HepG2 (cell line): Measurements from ENCODE around the gene FAF1. TPM values are rescaled to one million over a fixed set of nuclear protein-coding genes. Genes with fewer than 3 reads are reported as not detected.
A peak's percentile ranks its signal among the peaks of the same experiment; 100 is the strongest.

Source experiments
- ATAC-seq: fragments of 200-7000 bp; cut with Tn5 transposase; 3 replicates; pipeline ENCODE4 v1.9.1; 2020; ENCODE audit warnings: mild to moderate bottlenecking, moderate library complexity
- BruUV-seq: library from RNA; stranded (reverse); fragments of 400-500 nt; replicated peaks from 2 replicates; lab custom pipeline; 2021; lab: Mats Ljungman, UMichigan
- CTCF ChIA-PET: fragments of 300-600 bp; formaldehyde crosslinking; extraction: SDS; loops from one replicate; lab custom pipeline; 2021; ENCODE audit warnings: low total read pairs, inconsistent platforms, low intra/inter-chr PET ratio; lab: Yijun Ruan, JAX
- POLR2A ChIA-PET: fragments of 350-600 bp; sonication (Branson Sonifier 250); formaldehyde crosslinking; loops from one replicate; lab custom pipeline; 2020; ENCODE audit warnings: antibody characterized with exemption, inconsistent platforms; lab: Yijun Ruan, JAX
- DNase-seq: peaks from one replicate; pipeline ENCODE4 v3.0.0-alpha.2; 2015; ENCODE audit warnings: low spot score
- FAIRE-seq: peaks from 3 replicates; lab custom pipeline; 2011; peaks lifted over from hg19 to GRCh38; lab: Jason Lieb, UNC
- H2AFZ ChIP-seq: one replicate; pipeline ENCODE4 v1.6.1; 2011; ENCODE audit warnings: low read length, inconsistent platforms
- H3K27ac ChIP-seq: fragments of 300-600 bp; 3 replicates; pipeline ENCODE4 v1.8.0; 2011; ENCODE audit warnings: mixed run types, mild to moderate bottlenecking, mixed read lengths, low read length, inconsistent platforms; ENCODE audit not compliant: insufficient read depth; ENCODE audit errors: extremely low read length
- H3K27me3 ChIP-seq, 2 experiments: fragments of 200-600 bp in 1 of 2; 2 replicates in 1 of 2; 3 replicates in 1 of 2; pipeline versions ENCODE4 v1.6.0 to v1.8.0; 2011; ENCODE audit warnings: low read length in 2 of 2, mild to moderate bottlenecking in 2 of 2, moderate library complexity in 2 of 2, inconsistent platforms in 1 of 2; ENCODE audit not compliant: insufficient read depth in 2 of 2, control insufficient read depth in 1 of 2
- H3K36me3 ChIP-seq, 2 experiments: fragments of 200-600 bp in 1 of 2; replicated peaks in 1 of 2; 2 replicates in 1 of 2; 3 replicates in 1 of 2; pipeline versions ENCODE4 v1.5.1 to v1.8.0; 2011; ENCODE audit warnings: low read length in 2 of 2, inconsistent platforms in 1 of 2; ENCODE audit not compliant: insufficient read depth in 2 of 2, control insufficient read depth in 1 of 2
- H3K4me1 ChIP-seq: 2 replicates; pipeline ENCODE4 v1.5.1; 2012; ENCODE audit warnings: low read length, inconsistent platforms; ENCODE audit not compliant: insufficient read depth
- H3K4me2 ChIP-seq: 2 replicates; pipeline ENCODE4 v1.6.0; 2011; ENCODE audit warnings: low read depth, low read length, inconsistent platforms
- H3K4me3 ChIP-seq, 3 experiments: fragments of 200-600 bp in 1 of 3; sonication (generic), shearing (Covaris generic) in 1 of 3; replicated peaks in 1 of 3; 2 replicates each; pipeline ENCODE4 v1.5.1; 2011 to 2016; ENCODE audit warnings: low read length in 3 of 3, inconsistent platforms in 2 of 3, low read depth in 2 of 3, mild to moderate bottlenecking in 2 of 3, control low read depth in 1 of 3, mixed read lengths in 1 of 3; ENCODE audit not compliant: insufficient read depth in 1 of 3
- H3K79me2 ChIP-seq: one replicate; pipeline ENCODE4 v1.6.1; 2011; ENCODE audit warnings: low read length, inconsistent platforms; ENCODE audit not compliant: insufficient read depth
- H3K9ac ChIP-seq: 2 replicates; pipeline ENCODE4 v1.6.0; 2011; ENCODE audit warnings: mild to moderate bottlenecking, low read depth, low read length, inconsistent platforms; ENCODE audit not compliant: insufficient read depth
- H3K9me3 ChIP-seq: 2 replicates; pipeline ENCODE4 v1.5.1; 2012; ENCODE audit warnings: mild to moderate bottlenecking, low read length
- H4K20me1 ChIP-seq: 2 replicates; pipeline ENCODE4 v1.6.0; 2011; ENCODE audit warnings: inconsistent platforms, mild to moderate bottlenecking, low read length, moderate library complexity; ENCODE audit not compliant: insufficient read depth
- ATAD3A ChIP-seq: sonication (generic); formaldehyde crosslinking; IDR thresholded peaks from 2 replicates; pipeline ENCODE4 v1.4.0; 2020; ENCODE audit warnings: missing genetic modification reagents
- MAFF ChIP-seq: IDR thresholded peaks from 2 replicates; pipeline ENCODE4 v1.6.1; 2011; ENCODE audit warnings: low read depth, low read length, improper control_type of control experiment
- MAFK ChIP-seq, 2 experiments: IDR thresholded peaks in 1 of 2; conservative IDR thresholded peaks in 1 of 2; 2 replicates each; pipeline ENCODE4 v1.6.1; 2011; ENCODE audit warnings: improper control_type of control experiment in 2 of 2, low read length in 2 of 2
- RXRB ChIP-seq: IDR thresholded peaks from 2 replicates; pipeline ENCODE4 v1.6.1; 2016; ENCODE audit warnings: borderline replicate concordance, missing genetic modification reagents, missing compliant biosample characterization
- in situ Hi-C: cut with HindIII; loops from 2 replicates; pipeline ENCODE4 v1.10.0; 2017; ENCODE audit warnings: low pct_unique_long_range_greater_than_20kb; ENCODE audit not compliant: extremely low pct_ligation_motif_present
- intact Hi-C: fragments of 100-400 bp; cut with micrococcal nuclease; formaldehyde crosslinking; loops from one replicate; pipeline ENCODE4 v1.10.0; 2022; ENCODE audit not compliant: unreplicated experiment
- polyA plus RNA-seq, 8 experiments: library from polyadenylated mRNA; depleted of rRNA in 3 of 8; stranded (reverse) in 7 of 8; unstranded in 1 of 8; fragments of >200 nt; fragmentation: Illumina TruSeq in 4 of 8; extraction: Trizol in 4 of 8; gene quantifications; 2 replicates each; pipeline versions ENCODE4 v1.2.1 to v1.2.3, GENCODE V29; 2011 to 2016; ENCODE audit warnings: low read depth in 4 of 8, missing spikeins in 1 of 8, mixed read lengths in 1 of 8; ENCODE audit not compliant: insufficient read depth in 1 of 8
- total RNA-seq, 5 experiments: library from RNA; depleted of rRNA; stranded (reverse); fragments of >200 nt; fragmentation: Illumina TruSeq; extraction: Trizol; gene quantifications; 2 replicates each; pipeline ENCODE4 v1.2.3, GENCODE V29; 2016; ENCODE audit warnings: low read depth in 1 of 5
- TF ChIP-seq, protein P1 (sequence below): sonication (generic); formaldehyde crosslinking; IDR thresholded peaks from 2 replicates; pipeline ENCODE4 v1.9.0; 2021; ENCODE audit warnings: missing genetic modification reagents, borderline replicate concordance

Gene FAF1
- total and polyA plus RNA-seq, 2 of the 13 experiments (the other 11 are each of a cell fraction or from before 2014, with no cell fraction given) = 19.4 to 63.3 TPM

- TF ChIP-seq RXRB = no peak
Observed at GRCh38 chr1:50879137-50879536, 80.9 kb downstream of the FAF1 start (continued).

GRCh38 chr1:50878434-50878833 is 81.6 kb downstream of the FAF1 start:
- in situ Hi-C loops (no loop called here), intact Hi-C loops (no loop called here)
- H4K20me1 ChIP-seq = no peaks in the 10 kb centered on the region
- ATAC-seq (no peak), FAIRE-seq (no peak)
- H3K27ac ChIP-seq = no peak overlapping the region
- CTCF ChIA-PET = no interaction called here
- no peaks in the 10 kb centered on the region for H3K36me3 ChIP-seq
- no peaks in the 10 kb centered on the region for H3K4me1 ChIP-seq
- H3K79me2 ChIP-seq = peaks cover 8% of the 10 kb centered on the region
- H3K9me3 ChIP-seq = no peaks in the 10 kb centered on the region
- H3K4me2 ChIP-seq = no peak overlapping the region
- no peak overlapping the region for H3K4me3 ChIP-seq
- no TSS peak for BruUV-seq
- TF ChIP-seq MAFK (conservative IDR thresholded peaks at IDR 0.05 in 1 of 2, IDR thresholded peaks at IDR 0.05 in 1 of 2; ENCODE audit: low read length in 2 of 2) (peak; percentile 68 to 82), ATAD3A (CRISPR knock-in tag) (no peak), MAFF (peak; percentile 64; the same call in 1 of the 2 replicates)
- TF ChIP-seq, protein P1, sequence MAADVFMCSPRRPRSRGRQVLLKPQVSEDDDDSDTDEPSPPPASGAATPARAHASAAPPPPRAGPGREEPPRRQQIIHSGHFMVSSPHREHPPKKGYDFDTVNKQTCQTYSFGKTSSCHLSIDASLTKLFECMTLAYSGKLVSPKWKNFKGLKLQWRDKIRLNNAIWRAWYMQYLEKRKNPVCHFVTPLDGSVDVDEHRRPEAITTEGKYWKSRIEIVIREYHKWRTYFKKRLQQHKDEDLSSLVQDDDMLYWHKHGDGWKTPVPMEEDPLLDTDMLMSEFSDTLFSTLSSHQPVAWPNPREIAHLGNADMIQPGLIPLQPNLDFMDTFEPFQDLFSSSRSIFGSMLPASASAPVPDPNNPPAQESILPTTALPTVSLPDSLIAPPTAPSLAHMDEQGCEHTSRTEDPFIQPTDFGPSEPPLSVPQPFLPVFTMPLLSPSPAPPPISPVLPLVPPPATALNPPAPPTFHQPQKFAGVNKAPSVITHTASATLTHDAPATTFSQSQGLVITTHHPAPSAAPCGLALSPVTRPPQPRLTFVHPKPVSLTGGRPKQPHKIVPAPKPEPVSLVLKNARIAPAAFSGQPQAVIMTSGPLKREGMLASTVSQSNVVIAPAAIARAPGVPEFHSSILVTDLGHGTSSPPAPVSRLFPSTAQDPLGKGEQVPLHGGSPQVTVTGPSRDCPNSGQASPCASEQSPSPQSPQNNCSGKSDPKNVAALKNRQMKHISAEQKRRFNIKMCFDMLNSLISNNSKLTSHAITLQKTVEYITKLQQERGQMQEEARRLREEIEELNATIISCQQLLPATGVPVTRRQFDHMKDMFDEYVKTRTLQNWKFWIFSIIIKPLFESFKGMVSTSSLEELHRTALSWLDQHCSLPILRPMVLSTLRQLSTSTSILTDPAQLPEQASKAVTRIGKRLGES (CRISPR knock-in tag) = no peak
- TF ChIP-seq, all 625 proteins: peak for 2
- DNase-seq = no peak
- Histone ChIP-seq H3K27me3 (no peaks in the 10 kb centered on the region), H3K9ac (no peak overlapping the region), H2AFZ (no peak overlapping the region)
- POLR2A ChIA-PET = interaction anchor here (0.9 kb wide), 1 partner anchor 19 kb away, joined by 3 read pairs; no protein-coding TSS in a partner anchor
